Measurements from ENCODE around the gene ZNF106.

Gene ZNF106

GRCh38 chr15:42510258-42511006, 19.5 kb upstream of the ZNF106 start:
- DNase-seq, result no peak
- no peaks in the 10 kb centered on the region for H3K9me3 ChIP-seq
- no peaks in the 10 kb centered on the region for H3K4me1 ChIP-seq
- no peaks in the 10 kb centered on the region for H3K27me3 ChIP-seq
- H3K36me3 ChIP-seq, result peaks cover 3% of the 10 kb centered on the region; the same call in 1 of the 2 replicates
- TF ChIP-seq, protein P1, sequence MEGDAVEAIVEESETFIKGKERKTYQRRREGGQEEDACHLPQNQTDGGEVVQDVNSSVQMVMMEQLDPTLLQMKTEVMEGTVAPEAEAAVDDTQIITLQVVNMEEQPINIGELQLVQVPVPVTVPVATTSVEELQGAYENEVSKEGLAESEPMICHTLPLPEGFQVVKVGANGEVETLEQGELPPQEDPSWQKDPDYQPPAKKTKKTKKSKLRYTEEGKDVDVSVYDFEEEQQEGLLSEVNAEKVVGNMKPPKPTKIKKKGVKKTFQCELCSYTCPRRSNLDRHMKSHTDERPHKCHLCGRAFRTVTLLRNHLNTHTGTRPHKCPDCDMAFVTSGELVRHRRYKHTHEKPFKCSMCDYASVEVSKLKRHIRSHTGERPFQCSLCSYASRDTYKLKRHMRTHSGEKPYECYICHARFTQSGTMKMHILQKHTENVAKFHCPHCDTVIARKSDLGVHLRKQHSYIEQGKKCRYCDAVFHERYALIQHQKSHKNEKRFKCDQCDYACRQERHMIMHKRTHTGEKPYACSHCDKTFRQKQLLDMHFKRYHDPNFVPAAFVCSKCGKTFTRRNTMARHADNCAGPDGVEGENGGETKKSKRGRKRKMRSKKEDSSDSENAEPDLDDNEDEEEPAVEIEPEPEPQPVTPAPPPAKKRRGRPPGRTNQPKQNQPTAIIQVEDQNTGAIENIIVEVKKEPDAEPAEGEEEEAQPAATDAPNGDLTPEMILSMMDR (IDR thresholded peaks at IDR 0.05; ENCODE audit: low read depth, low read length), result no peak
- no peak overlapping the region for H3K4me3 ChIP-seq (ENCODE audit: low read depth, low read length)

DNA sequence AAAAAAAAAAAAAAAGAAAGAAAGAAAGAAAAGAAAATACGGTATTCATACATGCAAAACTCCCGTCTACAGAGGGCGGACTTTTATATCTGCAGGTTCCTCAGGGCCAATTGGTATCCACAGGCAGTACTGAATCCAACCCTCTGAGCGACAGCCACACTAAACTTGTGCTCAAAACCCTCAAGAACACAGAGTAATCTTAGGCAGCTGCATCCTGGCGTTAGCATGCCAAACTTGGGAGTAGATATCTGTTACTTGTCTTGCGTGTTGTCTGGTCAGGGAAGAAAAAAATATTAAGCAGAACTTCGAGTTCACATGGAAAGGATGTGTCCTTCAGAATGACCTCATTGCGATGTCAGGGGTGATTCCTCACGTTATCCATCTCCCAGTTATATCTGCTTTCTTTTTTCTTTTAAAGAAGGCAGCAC, 17.3 kb upstream of the ZNF106 start:
- no peaks in the 10 kb centered on the region for H3K9me3 ChIP-seq
- TF ChIP-seq, protein P1 (IDR thresholded peaks at IDR 0.05; ENCODE audit: low read depth, low read length), result no peak
- H3K4me1 ChIP-seq, result no peaks in the 10 kb centered on the region

GRCh38 chr15:42507514-42507913, 16.6 kb upstream of the ZNF106 start:
- no peak overlapping the region for H3K4me3 ChIP-seq (ENCODE audit: low read depth, low read length)
- no peaks in the 10 kb centered on the region for H3K9me3 ChIP-seq
- TF ChIP-seq, protein P1 (IDR thresholded peaks at IDR 0.05; ENCODE audit: low read depth, low read length), result no peak
- H3K36me3 ChIP-seq, result no peaks in the 10 kb centered on the region
- H3K27me3 ChIP-seq, result no peaks in the 10 kb centered on the region
- no peak for DNase-seq
- no peaks in the 10 kb centered on the region for H3K4me1 ChIP-seq

More for the DNA sequence above, 17.3 kb upstream of the ZNF106 start:
- peaks cover 3% of the 10 kb centered on the region; the same call in 1 of the 2 replicates for H3K36me3 ChIP-seq
- no peak overlapping the region for H3K4me3 ChIP-seq (ENCODE audit: low read depth, low read length)
- no peak for DNase-seq
- H3K27me3 ChIP-seq, result no peaks in the 10 kb centered on the region

- H3K36me3 ChIP-seq, result no peaks in the 10 kb centered on the region
- DNase-seq, result no peak
- TF ChIP-seq, protein P1 (IDR thresholded peaks at IDR 0.05; ENCODE audit: low read depth, low read length), result no peak
- H3K4me3 ChIP-seq (ENCODE audit: low read depth, low read length), result no peak overlapping the region
- no peaks in the 10 kb centered on the region for H3K4me1 ChIP-seq
- H3K27me3 ChIP-seq, result no peaks in the 10 kb centered on the region
- H3K9me3 ChIP-seq, result no peaks in the 10 kb centered on the region
Observed at GRCh38 chr15:42504631-42505030, 13.7 kb upstream of the ZNF106 start.

GRCh38 chr15:42503825-42504224, 12.9 kb upstream of the ZNF106 start:
- H3K4me3 ChIP-seq (ENCODE audit: low read depth, low read length), result no peak overlapping the region
- no peak for DNase-seq
- no peaks in the 10 kb centered on the region for H3K9me3 ChIP-seq
- H3K27me3 ChIP-seq, result no peaks in the 10 kb centered on the region
- TF ChIP-seq, protein P1 (IDR thresholded peaks at IDR 0.05; ENCODE audit: low read depth, low read length), result no peak
- peaks cover 4% of the 10 kb centered on the region; the same call in 1 of the 2 replicates for H3K4me1 ChIP-seq
- H3K36me3 ChIP-seq, result no peaks in the 10 kb centered on the region

DNA sequence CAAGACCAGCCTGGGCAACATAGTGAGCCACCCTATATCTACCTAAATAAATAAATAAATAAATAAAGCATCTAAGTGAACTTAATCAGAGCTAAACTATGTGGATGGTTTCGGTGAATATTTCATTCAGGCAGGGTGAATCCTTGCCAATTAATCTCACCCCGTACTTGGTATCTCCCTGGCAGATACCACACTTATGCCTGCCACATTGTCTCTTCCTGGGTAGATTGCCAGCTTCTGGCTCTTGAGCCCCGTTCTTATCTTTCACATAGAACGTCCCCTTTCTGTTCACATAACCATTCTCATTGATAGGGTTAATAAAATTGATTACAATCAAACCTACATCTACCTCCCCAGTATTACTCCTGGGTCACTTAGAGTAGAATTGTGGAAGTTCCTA, 11.5 kb upstream of the ZNF106 start:
- TF ChIP-seq, protein P1 (IDR thresholded peaks at IDR 0.05; ENCODE audit: low read depth, low read length), result no peak
- DNase-seq, result no peak
- Histone ChIP-seq H3K4me1 (peaks cover 4% of the 10 kb centered on the region; the same call in 1 of the 2 replicates), H3K9me3 (no peaks in the 10 kb centered on the region), H3K4me3 (ENCODE audit: low read depth, low read length) (no peak overlapping the region), H3K36me3 (no peaks in the 10 kb centered on the region), H3K27me3 (no peaks in the 10 kb centered on the region)
